Hepatocyte (in vitro differentiated cells): ENCODE measurements around the gene DAPP1.

Experiments
- CTCF ChIP-seq: fragments of 200-600 bp; sonication (generic); IDR thresholded peaks from 2 replicates; pipeline ENCODE4 v1.5.1; 2016; ENCODE audit warnings: antibody characterized with exemption, mild to moderate bottlenecking; ENCODE audit not compliant: poor library complexity
- EZH2 ChIP-seq: fragments of 200-600 bp; sonication (generic); IDR thresholded peaks from 2 replicates; pipeline ENCODE4 v1.6.1; 2016; ENCODE audit warnings: antibody characterized with exemption, mild to moderate bottlenecking, borderline replicate concordance

GRCh38 chr4:99863804-99864203 is 47.2 kb downstream of the DAPP1 start:
- TF ChIP-seq EZH2 (no peak), CTCF (no peak)
